GM12878 (cell line): Measurements from ENCODE around the gene WFS1.

Source experiments
- CHD2 ChIP-seq: IDR thresholded peaks from 2 replicates; pipeline ENCODE4 v1.6.1; 2011; ENCODE audit warnings: low read depth, low read length, improper control_type of control experiment, borderline replicate concordance
- NBN ChIP-seq: fragments of 450-650 bp; IDR thresholded peaks from 2 replicates; pipeline ENCODE4 v1.6.1; 2016

GRCh38 chr4:6290256-6290655, 20.6 kb downstream of the WFS1 start:
- TF ChIP-seq NBN = no peak
- no peak for TF ChIP-seq CHD2
